ENCODE data around the gene MDK.

DNA sequence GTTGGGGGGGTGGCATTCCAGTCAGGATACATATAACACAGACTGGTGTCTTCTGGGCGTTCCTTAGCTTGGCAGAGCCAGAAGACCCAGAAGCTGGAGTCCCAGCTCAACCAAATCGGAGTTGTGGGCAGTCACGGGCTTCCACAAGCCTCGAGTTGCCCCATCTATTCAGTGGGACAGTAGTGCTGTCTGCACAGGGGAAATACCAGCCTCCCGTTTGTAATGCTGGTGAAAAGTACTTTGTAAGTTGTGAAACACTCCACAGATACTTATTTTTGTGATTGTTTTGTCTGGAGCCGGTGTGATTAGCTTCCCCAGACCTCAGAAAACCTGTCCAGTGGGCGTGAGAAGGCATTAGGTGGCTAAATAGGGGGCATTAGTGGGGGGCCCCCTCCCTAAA lies 20.6 kb upstream of the MDK start:
- TF ChIP-seq EP300 (IDR thresholded peaks at IDR 0.05) (no peak), POLR2A (IDR thresholded peaks at IDR 0.05) (no peak)
- TF ChIP-seq, protein P1, sequence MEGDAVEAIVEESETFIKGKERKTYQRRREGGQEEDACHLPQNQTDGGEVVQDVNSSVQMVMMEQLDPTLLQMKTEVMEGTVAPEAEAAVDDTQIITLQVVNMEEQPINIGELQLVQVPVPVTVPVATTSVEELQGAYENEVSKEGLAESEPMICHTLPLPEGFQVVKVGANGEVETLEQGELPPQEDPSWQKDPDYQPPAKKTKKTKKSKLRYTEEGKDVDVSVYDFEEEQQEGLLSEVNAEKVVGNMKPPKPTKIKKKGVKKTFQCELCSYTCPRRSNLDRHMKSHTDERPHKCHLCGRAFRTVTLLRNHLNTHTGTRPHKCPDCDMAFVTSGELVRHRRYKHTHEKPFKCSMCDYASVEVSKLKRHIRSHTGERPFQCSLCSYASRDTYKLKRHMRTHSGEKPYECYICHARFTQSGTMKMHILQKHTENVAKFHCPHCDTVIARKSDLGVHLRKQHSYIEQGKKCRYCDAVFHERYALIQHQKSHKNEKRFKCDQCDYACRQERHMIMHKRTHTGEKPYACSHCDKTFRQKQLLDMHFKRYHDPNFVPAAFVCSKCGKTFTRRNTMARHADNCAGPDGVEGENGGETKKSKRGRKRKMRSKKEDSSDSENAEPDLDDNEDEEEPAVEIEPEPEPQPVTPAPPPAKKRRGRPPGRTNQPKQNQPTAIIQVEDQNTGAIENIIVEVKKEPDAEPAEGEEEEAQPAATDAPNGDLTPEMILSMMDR (IDR thresholded peaks at IDR 0.05) = no peak
